Measurements from ENCODE around the gene DOP1A.

DOP1A gene

DNA sequence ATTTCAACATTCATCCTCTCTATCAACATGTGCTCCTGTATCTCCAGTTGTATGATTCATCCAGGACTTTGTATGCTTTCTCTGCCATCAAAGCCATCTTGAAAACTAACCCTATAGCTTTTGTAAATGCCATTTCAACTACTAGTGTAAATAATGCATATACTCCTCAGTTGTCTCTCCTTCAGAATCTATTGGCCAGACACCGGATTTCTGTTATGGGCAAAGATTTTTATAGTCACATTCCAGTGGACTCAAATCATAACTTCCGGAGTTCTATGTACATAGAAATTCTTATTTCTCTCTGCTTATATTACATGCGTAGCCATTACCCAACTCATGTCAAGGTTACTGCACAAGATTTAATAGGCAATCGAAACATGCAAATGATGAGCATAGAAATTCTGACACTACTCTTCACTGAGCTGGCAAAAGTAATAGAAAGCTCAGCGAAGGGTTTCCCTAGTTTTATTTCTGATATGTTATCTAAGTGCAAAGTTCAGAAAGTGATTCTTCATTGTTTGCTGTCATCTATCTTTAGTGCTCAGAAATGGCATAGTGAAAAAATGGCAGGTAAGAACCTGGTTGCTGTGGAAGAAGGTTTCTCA, 70.7 kb downstream of the DOP1A start:
- no peak overlapping the region for H3K9ac ChIP-seq (ENCODE audit: low read depth in 1 of 2, low read length in 2 of 2)
- peaks cover 29 to 53% of the 10 kb centered on the region in 2 donors for H3K36me3 ChIP-seq (ENCODE audit: control insufficient read depth in 1 of 2, insufficient read depth in 2 of 2, low read length in 2 of 2)
- H3K4me3 ChIP-seq (ENCODE audit: low read depth in 1 of 2, low read length in 2 of 2): no peak overlapping the region
- no peak overlapping the region for H3K27ac ChIP-seq (ENCODE audit: low read depth, low read length)
- no peaks in the 10 kb centered on the region for H3K4me1 ChIP-seq (ENCODE audit: control insufficient read depth in 1 of 2, insufficient read depth in 2 of 2, low read length in 2 of 2)
- H3K27me3 ChIP-seq (ENCODE audit: control insufficient read depth in 1 of 2, insufficient read depth in 2 of 2, low read length in 2 of 2): no peaks in the 10 kb centered on the region
- no peaks in the 10 kb centered on the region for H3K9me3 ChIP-seq (ENCODE audit: control insufficient read depth in 1 of 2, low read length in 2 of 2)

DNA sequence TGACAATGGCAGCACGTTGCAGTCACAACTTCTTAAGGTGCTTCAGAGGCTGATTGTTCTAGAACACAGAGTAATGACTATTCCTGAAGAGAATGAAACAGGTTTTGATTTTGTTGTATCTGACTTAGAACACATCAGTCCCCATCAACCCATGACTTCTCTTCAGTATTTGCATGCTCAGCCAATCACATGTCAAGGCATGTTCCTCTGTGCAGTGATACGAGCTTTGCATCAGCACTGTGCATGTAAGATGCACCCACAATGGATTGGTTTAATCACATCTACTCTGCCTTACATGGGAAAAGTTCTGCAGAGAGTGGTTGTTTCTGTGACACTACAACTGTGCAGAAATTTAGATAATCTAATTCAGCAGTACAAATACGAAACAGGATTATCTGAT, 71.3 kb downstream of the DOP1A start:
- no peak overlapping the region for H3K27ac ChIP-seq (ENCODE audit: low read depth, low read length)
- peaks cover 29 to 55% of the 10 kb centered on the region in 2 donors for H3K36me3 ChIP-seq (ENCODE audit: control insufficient read depth in 1 of 2, insufficient read depth in 2 of 2, low read length in 2 of 2)
- H3K27me3 ChIP-seq (ENCODE audit: control insufficient read depth in 1 of 2, insufficient read depth in 2 of 2, low read length in 2 of 2): no peaks in the 10 kb centered on the region
- no peaks in the 10 kb centered on the region for H3K4me1 ChIP-seq (ENCODE audit: control insufficient read depth in 1 of 2, insufficient read depth in 2 of 2, low read length in 2 of 2)
- H3K4me3 ChIP-seq (ENCODE audit: low read depth in 1 of 2, low read length in 2 of 2): no peak overlapping the region
- no peak overlapping the region for H3K9ac ChIP-seq (ENCODE audit: low read depth in 1 of 2, low read length in 2 of 2)
- H3K9me3 ChIP-seq (ENCODE audit: control insufficient read depth in 1 of 2, low read length in 2 of 2): no peaks in the 10 kb centered on the region

DNA sequence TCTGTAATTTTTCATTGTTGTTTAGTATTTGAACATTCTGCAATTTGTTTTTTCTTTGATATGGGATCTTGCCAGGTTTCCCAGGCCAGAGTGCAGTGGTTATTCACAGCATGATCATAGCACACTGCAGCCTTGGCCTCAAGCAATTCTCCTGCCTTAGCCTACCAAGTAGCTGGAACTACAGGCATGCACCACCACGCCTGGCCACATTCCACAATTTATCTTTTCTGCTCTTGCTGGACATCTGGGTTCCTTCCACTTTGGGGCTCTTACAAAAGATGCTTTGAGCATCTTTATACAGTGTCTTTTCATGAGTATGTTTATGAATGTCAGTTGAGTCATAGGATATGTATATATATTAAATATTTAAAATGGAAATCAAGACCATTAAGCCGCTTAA, 83.6 kb downstream of the DOP1A start:
- peaks cover 16 to 52% of the 10 kb centered on the region in 2 donors for H3K36me3 ChIP-seq (ENCODE audit: control insufficient read depth in 1 of 2, insufficient read depth in 2 of 2, low read length in 2 of 2)

DNA sequence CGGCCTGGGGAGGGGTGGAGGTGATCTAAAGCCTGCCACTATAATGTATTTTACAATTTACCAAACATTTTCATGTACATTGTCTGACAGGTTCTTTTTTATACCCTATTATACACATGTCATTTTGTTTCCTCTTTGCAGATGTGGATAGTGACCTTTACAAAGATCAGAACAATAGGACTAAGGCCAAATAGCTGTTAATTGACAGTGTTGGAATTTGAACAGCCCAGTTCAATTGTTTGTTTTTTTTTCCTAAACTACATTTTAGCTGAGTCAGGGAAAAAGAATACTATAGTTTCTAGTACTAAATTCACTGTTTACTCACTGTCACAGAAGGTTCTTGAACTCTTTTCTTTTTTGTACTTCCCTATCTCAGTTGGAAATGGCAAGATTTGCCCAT, 85.4 kb downstream of the DOP1A start:
- no peak overlapping the region for H3K9ac ChIP-seq (ENCODE audit: low read depth in 1 of 2, low read length in 2 of 2)
- H3K4me1 ChIP-seq (ENCODE audit: control insufficient read depth in 1 of 2, insufficient read depth in 2 of 2, low read length in 2 of 2): no peaks in the 10 kb centered on the region
- peaks cover 16 to 61% of the 10 kb centered on the region in 2 donors for H3K36me3 ChIP-seq (ENCODE audit: control insufficient read depth in 1 of 2, insufficient read depth in 2 of 2, low read length in 2 of 2)
- no peak overlapping the region for H3K27ac ChIP-seq (ENCODE audit: low read depth, low read length)
- no peaks in the 10 kb centered on the region for H3K27me3 ChIP-seq (ENCODE audit: control insufficient read depth in 1 of 2, insufficient read depth in 2 of 2, low read length in 2 of 2)
- H3K4me3 ChIP-seq (ENCODE audit: low read depth in 1 of 2, low read length in 2 of 2): no peak overlapping the region
- H3K9me3 ChIP-seq (ENCODE audit: control insufficient read depth in 1 of 2, low read length in 2 of 2): no peaks in the 10 kb centered on the region

More for the DNA sequence above, 83.6 kb downstream of the DOP1A start:
- Histone ChIP-seq H3K4me3 (ENCODE audit: low read depth in 1 of 2, low read length in 2 of 2) (no peak overlapping the region), H3K9ac (ENCODE audit: low read depth in 1 of 2, low read length in 2 of 2) (no peak overlapping the region), H3K9me3 (ENCODE audit: control insufficient read depth in 1 of 2, low read length in 2 of 2) (no peaks in the 10 kb centered on the region), H3K27me3 (ENCODE audit: control insufficient read depth in 1 of 2, insufficient read depth in 2 of 2, low read length in 2 of 2) (no peaks in the 10 kb centered on the region), H3K4me1 (ENCODE audit: control insufficient read depth in 1 of 2, insufficient read depth in 2 of 2, low read length in 2 of 2) (no peaks in the 10 kb centered on the region), H3K27ac (ENCODE audit: low read depth, low read length) (no peak overlapping the region)

DNA sequence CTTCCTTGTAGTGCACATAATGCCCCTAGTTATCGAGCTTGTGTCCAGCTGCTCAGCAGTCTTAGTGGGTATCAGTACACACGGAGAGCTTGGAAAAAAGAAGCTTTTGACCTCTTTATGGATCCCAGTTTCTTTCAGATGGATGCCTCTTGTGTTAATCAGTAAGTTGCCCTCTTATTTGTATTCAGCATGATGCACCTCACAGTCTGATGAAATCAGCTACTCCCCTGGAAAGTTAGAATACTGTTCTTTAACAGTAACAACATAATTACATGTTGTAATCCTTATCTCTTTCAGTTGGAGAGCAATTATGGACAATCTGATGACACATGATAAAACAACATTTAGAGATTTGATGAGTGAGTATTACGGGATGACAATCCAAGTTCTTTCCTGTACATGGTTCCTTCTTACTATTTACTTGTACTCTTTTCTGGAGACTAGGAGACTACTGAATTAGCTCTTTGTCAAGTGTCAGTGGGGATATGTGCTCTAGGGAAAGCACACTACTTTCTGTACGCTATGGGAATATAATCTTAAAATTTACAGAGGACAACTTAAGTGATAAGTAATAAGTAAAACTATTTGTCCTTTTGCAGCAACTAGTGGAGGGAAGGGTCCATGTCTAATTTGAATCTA, 86.5 kb downstream of the DOP1A start:
- H3K9me3 ChIP-seq (ENCODE audit: control insufficient read depth in 1 of 2, low read length in 2 of 2): no peaks in the 10 kb centered on the region
- H3K4me3 ChIP-seq (ENCODE audit: low read depth in 1 of 2, low read length in 2 of 2): no peak overlapping the region
- H3K27ac ChIP-seq (ENCODE audit: low read depth, low read length): no peak overlapping the region
- peaks cover 18 to 57% of the 10 kb centered on the region in 2 donors for H3K36me3 ChIP-seq (ENCODE audit: control insufficient read depth in 1 of 2, insufficient read depth in 2 of 2, low read length in 2 of 2)
- H3K9ac ChIP-seq (ENCODE audit: low read depth in 1 of 2, low read length in 2 of 2): no peak overlapping the region
- H3K4me1 ChIP-seq (ENCODE audit: control insufficient read depth in 1 of 2, insufficient read depth in 2 of 2, low read length in 2 of 2): no peaks in the 10 kb centered on the region
- no peaks in the 10 kb centered on the region for H3K27me3 ChIP-seq (ENCODE audit: control insufficient read depth in 1 of 2, insufficient read depth in 2 of 2, low read length in 2 of 2)

DNA sequence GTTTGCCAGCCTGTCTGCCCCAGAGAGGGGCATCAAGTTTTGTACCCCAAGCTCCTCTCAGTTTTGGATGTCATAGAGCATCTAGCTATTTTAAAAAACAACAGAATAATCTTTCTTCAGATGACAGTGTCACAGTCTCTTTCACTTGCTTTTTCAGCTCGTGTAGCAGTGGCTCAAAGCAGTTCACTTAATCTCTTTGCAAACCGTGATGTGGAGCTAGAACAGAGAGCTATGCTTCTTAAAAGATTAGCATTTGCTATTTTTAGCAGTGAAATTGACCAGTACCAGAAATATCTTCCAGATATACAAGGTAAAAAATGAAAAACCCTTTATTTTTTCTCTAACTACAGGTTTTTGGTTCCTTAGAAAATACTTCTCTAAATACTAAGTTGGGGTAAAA, 88.3 kb downstream of the DOP1A start:
- H3K36me3 ChIP-seq (ENCODE audit: control insufficient read depth in 1 of 2, insufficient read depth in 2 of 2, low read length in 2 of 2): peaks cover 23 to 62% of the 10 kb centered on the region in 2 donors
- H3K4me3 ChIP-seq (ENCODE audit: low read depth in 1 of 2, low read length in 2 of 2): no peak overlapping the region

DNA sequence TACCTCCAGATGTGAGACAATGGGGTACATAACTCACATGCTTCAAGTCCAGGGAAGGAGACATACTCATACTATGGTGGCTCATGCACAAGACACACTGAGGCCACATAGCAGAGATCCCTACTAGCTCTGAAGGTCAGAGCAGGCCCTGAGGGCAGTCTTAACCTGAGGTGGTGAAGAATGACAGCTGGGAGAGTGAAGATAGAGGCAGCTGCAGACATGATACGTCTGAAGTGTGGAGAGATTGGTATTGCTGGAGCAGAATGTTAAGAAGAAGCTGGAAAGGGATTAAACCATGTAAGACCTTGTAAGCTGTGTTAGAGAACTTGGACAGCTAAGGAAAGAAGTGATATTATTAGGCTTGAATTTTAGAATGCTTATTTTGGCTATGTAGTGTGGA, 92.7 kb downstream of the DOP1A start:
- Histone ChIP-seq H3K27me3 (ENCODE audit: control insufficient read depth in 1 of 2, insufficient read depth in 2 of 2, low read length in 2 of 2) (no peaks in the 10 kb centered on the region), H3K27ac (ENCODE audit: low read depth, low read length) (no peak overlapping the region), H3K9ac (ENCODE audit: low read depth in 1 of 2, low read length in 2 of 2) (no peak overlapping the region), H3K9me3 (ENCODE audit: control insufficient read depth in 1 of 2, low read length in 2 of 2) (no peaks in the 10 kb centered on the region), H3K36me3 (ENCODE audit: control insufficient read depth in 1 of 2, insufficient read depth in 2 of 2, low read length in 2 of 2) (peaks cover 7 to 52% of the 10 kb centered on the region in 2 donors), H3K4me1 (ENCODE audit: control insufficient read depth in 1 of 2, insufficient read depth in 2 of 2, low read length in 2 of 2) (no peaks in the 10 kb centered on the region), H3K4me3 (ENCODE audit: low read depth in 1 of 2, low read length in 2 of 2) (no peak overlapping the region)

More for the DNA sequence above, 88.3 kb downstream of the DOP1A start:
- Histone ChIP-seq H3K9ac (ENCODE audit: low read depth in 1 of 2, low read length in 2 of 2) (no peak overlapping the region), H3K27ac (ENCODE audit: low read depth, low read length) (no peak overlapping the region), H3K4me1 (ENCODE audit: control insufficient read depth in 1 of 2, insufficient read depth in 2 of 2, low read length in 2 of 2) (no peaks in the 10 kb centered on the region), H3K9me3 (ENCODE audit: control insufficient read depth in 1 of 2, low read length in 2 of 2) (no peaks in the 10 kb centered on the region), H3K27me3 (ENCODE audit: control insufficient read depth in 1 of 2, insufficient read depth in 2 of 2, low read length in 2 of 2) (no peaks in the 10 kb centered on the region)

DNA sequence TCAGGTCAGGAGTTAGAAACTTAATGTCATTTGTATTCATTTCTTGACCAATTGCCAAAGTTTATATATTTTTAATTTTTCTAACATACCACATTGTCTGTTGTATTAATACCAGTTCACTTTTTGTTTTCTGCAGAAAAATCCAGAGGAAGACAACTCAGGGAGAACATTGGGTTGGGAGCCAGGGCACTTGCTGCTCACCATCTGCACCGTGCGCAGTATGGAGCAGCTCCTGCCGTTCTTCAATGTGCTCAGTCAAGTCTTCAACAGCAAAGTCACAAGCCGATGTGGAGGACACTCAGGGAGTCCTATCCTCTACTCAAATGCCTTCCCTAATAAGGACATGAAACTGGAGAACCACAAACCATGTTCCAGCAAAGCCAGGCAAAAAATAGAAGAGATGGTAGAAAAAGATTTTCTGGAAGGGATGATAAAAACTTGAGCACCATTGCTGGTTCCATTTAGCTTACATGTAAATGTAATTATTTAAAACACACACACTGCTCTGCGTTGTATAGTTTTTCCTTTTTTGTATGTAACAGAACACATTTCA, 100.3 kb downstream of the DOP1A start:
- no peak overlapping the region for H3K27ac ChIP-seq (ENCODE audit: low read depth, low read length)
- no peak overlapping the region for H3K9ac ChIP-seq (ENCODE audit: low read depth in 1 of 2, low read length in 2 of 2)
- H3K36me3 ChIP-seq (ENCODE audit: control insufficient read depth in 1 of 2, insufficient read depth in 2 of 2, low read length in 2 of 2): peaks cover 37 to 82% of the 10 kb centered on the region in 2 donors
- no peak overlapping the region for H3K4me3 ChIP-seq (ENCODE audit: low read depth in 1 of 2, low read length in 2 of 2)
- no peaks in the 10 kb centered on the region for H3K4me1 ChIP-seq (ENCODE audit: control insufficient read depth in 1 of 2, insufficient read depth in 2 of 2, low read length in 2 of 2)
- H3K9me3 ChIP-seq (ENCODE audit: control insufficient read depth in 1 of 2, low read length in 2 of 2): no peaks in the 10 kb centered on the region
- H3K27me3 ChIP-seq (ENCODE audit: control insufficient read depth in 1 of 2, insufficient read depth in 2 of 2, low read length in 2 of 2): no peaks in the 10 kb centered on the region

DNA sequence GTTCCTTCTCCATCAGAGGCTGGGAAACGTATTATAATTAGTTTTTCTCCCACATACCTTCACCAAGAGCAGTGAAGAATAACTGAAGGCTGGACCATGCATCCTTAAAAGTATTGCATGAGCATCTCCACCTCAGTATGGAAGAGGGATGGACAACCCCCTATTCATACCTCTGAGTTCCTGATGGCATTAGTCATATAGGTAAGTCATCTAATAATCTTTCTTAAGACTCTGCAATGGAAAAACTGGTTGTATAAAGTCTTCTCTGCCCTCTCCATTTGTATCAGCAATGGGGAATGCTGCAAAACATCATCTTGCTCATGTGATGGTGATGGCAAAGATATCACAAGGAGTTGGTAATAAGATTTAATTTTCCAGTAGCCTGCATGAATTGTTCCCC, 101.1 kb downstream of the DOP1A start:
- Histone ChIP-seq H3K27ac (ENCODE audit: low read depth, low read length) (no peak overlapping the region), H3K4me3 (ENCODE audit: low read depth in 1 of 2, low read length in 2 of 2) (no peak overlapping the region), H3K9me3 (ENCODE audit: control insufficient read depth in 1 of 2, low read length in 2 of 2) (no peaks in the 10 kb centered on the region), H3K36me3 (ENCODE audit: control insufficient read depth in 1 of 2, insufficient read depth in 2 of 2, low read length in 2 of 2) (peaks cover 37 to 88% of the 10 kb centered on the region in 2 donors), H3K9ac (ENCODE audit: low read depth in 1 of 2, low read length in 2 of 2) (no peak overlapping the region), H3K27me3 (ENCODE audit: control insufficient read depth in 1 of 2, insufficient read depth in 2 of 2, low read length in 2 of 2) (no peaks in the 10 kb centered on the region), H3K4me1 (ENCODE audit: control insufficient read depth in 1 of 2, insufficient read depth in 2 of 2, low read length in 2 of 2) (no peaks in the 10 kb centered on the region)

DNA sequence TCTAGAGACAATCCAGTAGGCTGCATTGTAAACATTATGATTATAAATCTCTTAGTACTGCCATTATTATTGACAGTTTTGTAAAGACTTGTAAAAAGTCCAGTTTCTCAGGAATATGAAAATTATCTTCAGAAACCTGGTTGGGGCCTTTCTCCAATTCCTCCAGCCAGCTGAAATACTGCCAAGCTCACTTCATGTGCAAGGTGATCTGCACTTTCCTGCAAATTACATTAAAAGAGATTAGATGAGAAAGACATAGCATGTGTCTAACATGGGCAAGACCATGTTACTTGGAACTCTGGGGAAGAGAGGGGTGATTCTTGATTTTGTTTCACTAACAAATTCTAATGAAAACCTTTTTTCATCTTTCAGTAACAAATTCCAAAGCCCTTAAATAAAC, 101.6 kb downstream of the DOP1A start:
- H3K27me3 ChIP-seq (ENCODE audit: control insufficient read depth in 1 of 2, insufficient read depth in 2 of 2, low read length in 2 of 2): no peaks in the 10 kb centered on the region
- H3K4me1 ChIP-seq (ENCODE audit: control insufficient read depth in 1 of 2, insufficient read depth in 2 of 2, low read length in 2 of 2): no peaks in the 10 kb centered on the region
- no peaks in the 10 kb centered on the region for H3K9me3 ChIP-seq (ENCODE audit: control insufficient read depth in 1 of 2, low read length in 2 of 2)
- peaks cover 38 to 90% of the 10 kb centered on the region in 2 donors for H3K36me3 ChIP-seq (ENCODE audit: control insufficient read depth in 1 of 2, insufficient read depth in 2 of 2, low read length in 2 of 2)
- no peak overlapping the region for H3K27ac ChIP-seq (ENCODE audit: low read depth, low read length)
- H3K9ac ChIP-seq (ENCODE audit: low read depth in 1 of 2, low read length in 2 of 2): no peak overlapping the region
- no peak overlapping the region for H3K4me3 ChIP-seq (ENCODE audit: low read depth in 1 of 2, low read length in 2 of 2)

All from duodenal mucosa (tissue), 2 donors.